Lower lobe of right lung (tissue), 2 donors: ENCODE data around the gene GSTK1. TPM values are rescaled to one million over a fixed set of nuclear protein-coding genes. Genes with fewer than 3 reads are reported as not detected.

Experiments
- ATAC-seq, 2 donors: fragments of 200-7000 bp; cut with Tn5 transposase; one replicate each; pipeline ENCODE4 v1.9.1; 2020 to 2022; ENCODE audit warnings: mild to moderate bottlenecking in 2 of 2, moderate library complexity in 2 of 2
- DNase-seq: peaks from one replicate; pipeline ENCODE4 v3.0.0-alpha.2; 2020
- H3K27ac ChIP-seq: fragments of 200-600 bp; one replicate; pipeline ENCODE4 v1.8.0; 2022
- H3K27me3 ChIP-seq: fragments of 200-600 bp; one replicate; pipeline ENCODE4 v1.8.0; 2022; ENCODE audit warnings: low read depth
- H3K36me3 ChIP-seq: fragments of 200-600 bp; one replicate; pipeline ENCODE4 v1.8.0; 2022; ENCODE audit warnings: mild to moderate bottlenecking
- H3K4me1 ChIP-seq: fragments of 200-600 bp; one replicate; pipeline ENCODE4 v1.8.0; 2022
- H3K4me3 ChIP-seq: fragments of 200-600 bp; one replicate; pipeline ENCODE4 v1.8.0; 2022; ENCODE audit warnings: mild to moderate bottlenecking
- H3K9me3 ChIP-seq: fragments of 200-600 bp; one replicate; pipeline ENCODE4 v1.8.0; 2022
- CTCF ChIP-seq: fragments of 200-600 bp; IDR thresholded peaks from one replicate; pipeline ENCODE4 v1.8.0; 2022; ENCODE audit warnings: antibody characterized with exemption, mild to moderate bottlenecking
- intact Hi-C: fragments of 100-400 bp; cut with DNase I; formaldehyde crosslinking; loops from one replicate; pipeline ENCODE4 v1.11.0; 2022
- total RNA-seq: library from RNA; stranded (reverse); fragmentation: NEBNext Ultra II Directional; extraction: Animal tissue kit (Norgen Biotek cat#: 25700); gene quantifications from one replicate; pipeline ENCODE4 v1.2.1, GENCODE V29; 2021
- donor health status: DM: no; HTN: yes; CAD: no; lungs with severe emphysema.

Gene GSTK1
- total RNA-seq, 1 donor from 2014 or later, result 152 TPM

GRCh38 chr7:143217806-143218205 lies 45.4 kb upstream of the GSTK1 start:
- H3K9me3 ChIP-seq, result no peaks in the 10 kb centered on the region
- no peaks in the 10 kb centered on the region for H3K36me3 ChIP-seq
- peaks cover 3% of the 10 kb centered on the region for H3K27me3 ChIP-seq
- H3K4me1 ChIP-seq, result no peaks in the 10 kb centered on the region
- no peak for DNase-seq
- ATAC-seq, result no peak
- intact Hi-C loops, result loop anchor here (5.0 kb wide), 1 partner anchor 211 kb away; no protein-coding TSS in a partner anchor
- no peak overlapping the region for H3K4me3 ChIP-seq
- no peak for TF ChIP-seq CTCF
- H3K27ac ChIP-seq, result no peak overlapping the region

GRCh38 chr7:143221286-143221685 lies 42.0 kb upstream of the GSTK1 start:
- no peaks in the 10 kb centered on the region for H3K4me1 ChIP-seq
- H3K27ac ChIP-seq, result no peak overlapping the region
- DNase-seq (no peak), ATAC-seq (no peak)
- no peak for TF ChIP-seq CTCF
- H3K9me3 ChIP-seq, result no peaks in the 10 kb centered on the region
- H3K36me3 ChIP-seq, result no peaks in the 10 kb centered on the region
- intact Hi-C loops, result no loop called here
- H3K4me3 ChIP-seq, result no peak overlapping the region
- peaks cover 3% of the 10 kb centered on the region for H3K27me3 ChIP-seq

GRCh38 chr7:143221737-143222136 lies 41.5 kb upstream of the GSTK1 start, which contains the start of gene TAS2R40:
Gene TAS2R40 (plus strand): TSS chr7:143222037. CDS start chr7:143222079, 42 bp downstream.
- Histone ChIP-seq H3K27me3 (peaks cover 3% of the 10 kb centered on the region), H3K27ac (no peak within 1 kb of the TSS), H3K36me3 (no peaks in the 10 kb centered on the region), H3K9me3 (no peaks in the 10 kb centered on the region), H3K4me1 (no peaks in the 10 kb centered on the region), H3K4me3 (no peak within 1 kb of the TSS)
- no peak for TF ChIP-seq CTCF
- DNase-seq (no peak), ATAC-seq (no peak)
- intact Hi-C loops, result no loop called here

DNA sequence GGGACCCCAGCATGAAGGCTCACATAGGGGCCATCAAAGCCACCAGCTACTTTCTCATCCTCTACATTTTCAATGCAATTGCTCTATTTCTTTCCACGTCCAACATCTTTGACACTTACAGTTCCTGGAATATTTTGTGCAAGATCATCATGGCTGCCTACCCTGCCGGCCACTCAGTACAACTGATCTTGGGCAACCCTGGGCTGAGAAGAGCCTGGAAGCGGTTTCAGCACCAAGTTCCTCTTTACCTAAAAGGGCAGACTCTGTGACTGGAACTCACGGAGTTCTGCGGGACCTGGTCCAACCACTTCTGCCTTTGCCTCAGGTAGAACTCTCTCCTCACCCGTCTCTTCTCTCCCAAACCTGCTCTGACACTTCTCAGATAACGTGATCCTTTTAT lies 40.5 kb upstream of the GSTK1 start:
- Histone ChIP-seq H3K9me3 (no peaks in the 10 kb centered on the region), H3K4me1 (no peaks in the 10 kb centered on the region), H3K27ac (peak overlapping the region; percentile 4), H3K4me3 (no peak overlapping the region), H3K27me3 (peaks cover 3% of the 10 kb centered on the region), H3K36me3 (no peaks in the 10 kb centered on the region)
- peak; percentile 75 to 87 for ATAC-seq
- TF ChIP-seq CTCF, result no peak
- intact Hi-C loops, result no loop called here
- peak; percentile 76 for DNase-seq

- intact Hi-C loops, result no loop called here
- DNase-seq, result no peak
- Histone ChIP-seq H3K27ac (no peak overlapping the region), H3K9me3 (no peaks in the 10 kb centered on the region), H3K27me3 (peaks cover 3% of the 10 kb centered on the region), H3K4me1 (no peaks in the 10 kb centered on the region), H3K36me3 (no peaks in the 10 kb centered on the region), H3K4me3 (no peak overlapping the region)
- TF ChIP-seq CTCF, result no peak
- ATAC-seq, result no peak
These were observed 39.5 kb upstream of the GSTK1 start for GRCh38 chr7:143223784-143224183.

GRCh38 chr7:143225047-143225446 lies 38.2 kb upstream of the GSTK1 start:
- Histone ChIP-seq H3K36me3 (no peaks in the 10 kb centered on the region), H3K4me1 (no peaks in the 10 kb centered on the region), H3K27ac (no peak overlapping the region), H3K9me3 (no peaks in the 10 kb centered on the region), H3K4me3 (no peak overlapping the region), H3K27me3 (no peaks in the 10 kb centered on the region)
- no peak for TF ChIP-seq CTCF
- DNase-seq, result no peak
- ATAC-seq, result no peak
- intact Hi-C loops, result no loop called here
